Liver (tissue), 9 donors: ENCODE measurements around the gene CRYGC. TPM values are rescaled to one million over a fixed set of nuclear protein-coding genes. Genes with fewer than 3 reads are reported as not detected.

Experiments used
- DNase-seq: peaks from one replicate; pipeline ENCODE4 v3.0.0-alpha.2; 2017; ENCODE audit warnings: low spot score
- H3K27ac ChIP-seq, 2 donors: one replicate each; pipeline ENCODE4 v1.7.0; 2013; ENCODE audit warnings: inconsistent platforms in 2 of 2, low read length in 2 of 2, control low read depth in 1 of 2, low read depth in 1 of 2, mild to moderate bottlenecking in 1 of 2
- H3K27me3 ChIP-seq, 4 donors: one replicate each; pipeline versions ENCODE4 v1.6.1 to v1.7.0; 2013; ENCODE audit warnings: low read length in 3 of 4, inconsistent platforms in 1 of 4, mild to moderate bottlenecking in 1 of 4, moderate library complexity in 1 of 4; ENCODE audit not compliant: control insufficient read depth in 4 of 4, insufficient read depth in 4 of 4
- H3K36me3 ChIP-seq, 4 donors: one replicate each; pipeline versions ENCODE4 v1.6.1 to v1.7.0; 2013; ENCODE audit warnings: low read length in 3 of 4, mild to moderate bottlenecking in 3 of 4, low read depth in 1 of 4, moderate library complexity in 1 of 4; ENCODE audit not compliant: control insufficient read depth in 4 of 4, insufficient read depth in 3 of 4
- H3K4me1 ChIP-seq, 4 donors: one replicate each; pipeline versions ENCODE4 v1.6.1 to v1.7.0; 2013; ENCODE audit warnings: low read length in 3 of 4, mild to moderate bottlenecking in 3 of 4, moderate library complexity in 1 of 4; ENCODE audit not compliant: control insufficient read depth in 4 of 4, insufficient read depth in 4 of 4
- H3K4me3 ChIP-seq, 3 donors: one replicate each; pipeline versions ENCODE4 v1.6.1 to v1.7.0; 2013; ENCODE audit warnings: low read length in 3 of 3, control low read depth in 1 of 3, low read depth in 1 of 3, mild to moderate bottlenecking in 1 of 3
- H3K9ac ChIP-seq, 2 donors: one replicate each; pipeline ENCODE4 v1.7.0; 2013; ENCODE audit warnings: low read length in 2 of 2, mild to moderate bottlenecking in 2 of 2, moderate library complexity in 2 of 2, control low read depth in 1 of 2, low read depth in 1 of 2
- H3K9me3 ChIP-seq, 4 donors: one replicate each; pipeline versions ENCODE4 v1.6.1 to v1.7.0; 2013; ENCODE audit warnings: low read length in 3 of 4; ENCODE audit not compliant: control insufficient read depth in 4 of 4
- CTCF ChIP-seq: fragments of 150-350 bp; IDR thresholded peaks from 2 replicates; pipeline ENCODE4 v1.5.1; 2017; ENCODE audit warnings: improper control_type of control experiment, low read depth, low read length; ENCODE audit not compliant: missing input control
- FOXA1 ChIP-seq: IDR thresholded peaks from 2 replicates; pipeline ENCODE4 v1.6.1; 2016; ENCODE audit warnings: antibody characterized with exemption
- FOXA2 ChIP-seq: IDR thresholded peaks from 2 replicates; pipeline ENCODE4 v1.6.1; 2016; ENCODE audit warnings: antibody characterized with exemption
- GABPA ChIP-seq, 2 donors: IDR thresholded peaks in 1 of 2; conservative IDR thresholded peaks in 1 of 2; 2 replicates each; pipeline ENCODE4 v1.6.1; 2016; ENCODE audit warnings: antibody characterized with exemption in 2 of 2, mild to moderate bottlenecking in 1 of 2, moderate library complexity in 1 of 2
- HNF4A ChIP-seq, 2 donors: conservative IDR thresholded peaks; 2 replicates each; pipeline ENCODE4 v1.6.1; 2016; ENCODE audit warnings: antibody characterized with exemption in 2 of 2, mild to moderate bottlenecking in 2 of 2
- RAD21 ChIP-seq, 2 donors: IDR thresholded peaks; 2 replicates each; pipeline ENCODE4 v1.6.1; 2016; ENCODE audit warnings: antibody characterized with exemption in 2 of 2, mild to moderate bottlenecking in 2 of 2
- REST ChIP-seq: IDR thresholded peaks from 2 replicates; pipeline ENCODE4 v1.6.1; 2016; ENCODE audit warnings: antibody characterized with exemption, mild to moderate bottlenecking
- TAF1 ChIP-seq: conservative IDR thresholded peaks from 2 replicates; pipeline ENCODE4 v1.6.1; 2016; ENCODE audit warnings: antibody characterized with exemption, mild to moderate bottlenecking
- ZBTB33 ChIP-seq: IDR thresholded peaks from 2 replicates; pipeline ENCODE4 v1.6.1; 2016; ENCODE audit warnings: antibody characterized with exemption
- WGBS: extraction: QIAGEN DNeasy Blood & Tissue Kit; methylation state at CpG from one replicate; pipeline ENCODE4 v1.1.7; 2013; 5-methylcytosine and 5-hydroxymethylcytosine counted together
- polyA plus RNA-seq, 2 donors: library from polyadenylated mRNA; stranded (reverse) in 1 of 2; unstranded in 1 of 2; fragments of 200-250 nt in 1 of 2; fragments of >200 nt in 1 of 2; fragmentation: Nextera tagmentation in 1 of 2; extraction: Ambion mirVana in 1 of 2; gene quantifications; one replicate each; pipeline versions ENCODE4 v1.2.1 to v1.2.3, GENCODE V29; 2013 to 2015
- total RNA-seq, 2 donors: library from RNA; depleted of rRNA; stranded (reverse); fragments of >200 nt; gene quantifications; one replicate each; pipeline ENCODE4 v1.2.3, GENCODE V29; 2014
- TF ChIP-seq, protein P1 (sequence below): IDR thresholded peaks from 2 replicates; pipeline ENCODE4 v1.6.1; 2016; ENCODE audit warnings: antibody characterized with exemption
- donor health status: healthy.
- donor health status: healthy.
- donor health status: healthy.
- donor health status: healthy.
- donor health status: healthy.

The CRYGC gene
- total and polyA plus RNA-seq, 4 donors = not detected

DNA sequence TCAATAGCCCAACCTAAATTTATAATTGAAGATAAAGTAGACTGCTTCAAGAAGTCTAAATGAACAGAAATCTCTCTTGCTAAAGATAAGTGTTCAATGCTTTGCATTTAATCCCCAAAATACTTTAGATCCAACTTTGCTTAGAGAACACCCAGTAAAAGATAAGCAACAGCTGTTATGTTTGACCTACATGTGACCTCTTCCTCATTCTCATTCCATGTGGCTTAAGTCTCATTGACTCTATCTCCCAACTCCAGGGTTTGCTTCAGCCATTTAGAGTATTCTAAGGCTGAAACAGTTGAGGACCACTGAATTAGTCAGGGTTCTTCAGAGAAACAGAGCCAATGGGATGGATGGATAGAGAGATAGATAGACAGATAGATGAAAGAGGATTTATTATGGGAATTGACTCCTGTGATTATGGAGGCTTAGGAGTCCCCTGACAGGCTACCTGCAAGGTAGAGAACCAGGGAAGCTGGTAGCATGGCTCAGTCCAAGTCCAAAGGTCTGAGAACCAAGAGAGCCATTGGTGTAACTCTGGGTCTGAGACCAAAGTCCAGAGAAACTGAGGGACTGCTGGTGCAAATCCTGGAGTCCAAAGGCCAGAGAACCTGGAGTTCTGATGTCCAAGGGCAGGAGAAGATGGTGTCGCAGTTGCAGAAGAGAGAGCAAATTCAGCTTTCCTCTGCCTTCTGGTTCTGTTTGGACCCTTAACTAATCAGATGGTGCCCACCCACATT lies 37.4 kb downstream of the CRYGC start:
- no peaks in the 10 kb centered on the region for H3K36me3 ChIP-seq
- TF ChIP-seq FOXA2 (no peak), FOXA1 (no peak), HNF4A (conservative IDR thresholded peaks at IDR 0.05) (peak; percentile 63 to 86)
- TF ChIP-seq, protein P1, sequence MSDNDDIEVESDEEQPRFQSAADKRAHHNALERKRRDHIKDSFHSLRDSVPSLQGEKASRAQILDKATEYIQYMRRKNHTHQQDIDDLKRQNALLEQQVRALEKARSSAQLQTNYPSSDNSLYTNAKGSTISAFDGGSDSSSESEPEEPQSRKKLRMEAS = no peak
- H3K9me3 ChIP-seq = peaks cover 0 to 3% (median 0%) of the 10 kb centered on the region in 4 donors
- no peak overlapping the region for H3K4me3 ChIP-seq
- no peaks in the 10 kb centered on the region for H3K4me1 ChIP-seq
- H3K27ac ChIP-seq = no peak overlapping the region
- H3K9ac ChIP-seq = no peak overlapping the region
- WGBS = 66% methylated on average over 1 of the region's 1 CpG
- DNase-seq = no peak
- no peaks in the 10 kb centered on the region for H3K27me3 ChIP-seq

GRCh38 chr2:208090420-208090819 lies 39.2 kb downstream of the CRYGC start:
- no peaks in the 10 kb centered on the region for H3K36me3 ChIP-seq
- no peaks in the 10 kb centered on the region for H3K4me1 ChIP-seq
- H3K9me3 ChIP-seq = peaks cover 0 to 3% (median 0%) of the 10 kb centered on the region in 4 donors
- H3K4me3 ChIP-seq = no peak overlapping the region
- no peak overlapping the region for H3K9ac ChIP-seq
- no peaks in the 10 kb centered on the region for H3K27me3 ChIP-seq
- TF ChIP-seq REST = no peak
- TF ChIP-seq ZBTB33 = no peak
- no peak for TF ChIP-seq RAD21 (IDR thresholded peaks at IDR 0.05)
- no peak for TF ChIP-seq CTCF
- TF ChIP-seq GABPA (IDR thresholded peaks at IDR 0.05 in 1 of 2, conservative IDR thresholded peaks at IDR 0.05 in 1 of 2) = no peak
- no peak for TF ChIP-seq FOXA2
- TF ChIP-seq TAF1 = no peak
- no peak for TF ChIP-seq HNF4A (conservative IDR thresholded peaks at IDR 0.05)
- no peak for DNase-seq
- no peak overlapping the region for H3K27ac ChIP-seq
